K562 (cell line): Measurements from ENCODE around the gene ERCC4. TPM values are rescaled to one million over a fixed set of nuclear protein-coding genes. Genes with fewer than 3 reads are reported as not detected.

ENCODE experiments used
- ATAC-seq: fragments of 200-7000 bp; cut with Tn5 transposase; 3 replicates; pipeline ENCODE4 v1.9.1; 2020; ENCODE audit warnings: moderate library complexity
- BruUV-seq: library from RNA; stranded (reverse); fragments of 400-500 nt; replicated peaks from 2 replicates; lab custom pipeline; 2021; lab: Mats Ljungman, UMichigan
- CTCF ChIA-PET: fragments of 300-600 bp; formaldehyde crosslinking; extraction: SDS; loops from one replicate; lab custom pipeline; 2021; ENCODE audit warnings: low intra/inter-chr PET ratio; lab: Yijun Ruan, JAX
- POLR2A ChIA-PET: fragments of 300-600, 350-650 bp; sonication (Branson Sonifier 250); formaldehyde crosslinking; extraction: SDS; loops from one replicate; lab custom pipeline; 2021; ENCODE audit warnings: antibody characterized with exemption, inconsistent platforms; lab: Yijun Ruan, JAX
- DNase-seq, 4 experiments: peaks; one replicate each; pipeline versions ENCODE4 v3.0.0 to v3.0.0-alpha.2; 2011 to 2018; ENCODE audit warnings: low spot score in 3 of 4, mixed read lengths in 3 of 4; ENCODE audit errors: extremely low read depth in 1 of 4
- FAIRE-seq: peaks from 2 replicates; lab custom pipeline; 2011; peaks lifted over from hg19 to GRCh38; lab: Jason Lieb, UNC
- H2AFZ ChIP-seq: 2 replicates; pipeline ENCODE4 v1.6.0; 2011; ENCODE audit warnings: low read depth, low read length, control low read depth, inconsistent platforms
- H3K27ac ChIP-seq: fragments of 200-600 bp; 3 replicates; pipeline ENCODE4 v1.8.0; 2011; ENCODE audit warnings: low read depth, mild to moderate bottlenecking, control low read depth, inconsistent platforms, low read length, moderate library complexity, mixed read lengths; ENCODE audit errors: extremely low read depth
- H3K27me3 ChIP-seq, 2 experiments: fragments of 300-600 bp in 1 of 2; 2 replicates in 1 of 2; 3 replicates in 1 of 2; pipeline versions ENCODE4 v1.6.0 to v1.8.0; 2011; ENCODE audit warnings: inconsistent platforms in 2 of 2, low read length in 2 of 2, mild to moderate bottlenecking in 1 of 2, mixed read lengths in 1 of 2, moderate library complexity in 1 of 2; ENCODE audit not compliant: control insufficient read depth in 2 of 2, insufficient read depth in 2 of 2
- H3K36me3 ChIP-seq: fragments of 300-600 bp; 3 replicates; pipeline ENCODE4 v1.8.0; 2011; ENCODE audit warnings: mild to moderate bottlenecking, low read length, inconsistent platforms; ENCODE audit not compliant: control insufficient read depth, insufficient read depth
- H3K4me1 ChIP-seq, 2 experiments: fragments of 200-600 bp in 1 of 2; replicated peaks in 1 of 2; 2 replicates in 1 of 2; 3 replicates in 1 of 2; pipeline versions ENCODE4 v1.5.1 to v1.8.0; 2011; ENCODE audit warnings: inconsistent platforms in 2 of 2, low read length in 2 of 2, mild to moderate bottlenecking in 1 of 2, mixed read lengths in 1 of 2, moderate library complexity in 1 of 2; ENCODE audit not compliant: control insufficient read depth in 2 of 2, insufficient read depth in 2 of 2
- H3K4me2 ChIP-seq: 2 replicates; pipeline ENCODE4 v1.6.1; 2011; ENCODE audit warnings: low read length, control low read depth, inconsistent platforms, mixed read lengths; ENCODE audit not compliant: insufficient read depth
- H3K4me3 ChIP-seq: fragments of 200-600 bp; sonication (generic), shearing (Covaris generic); 2 replicates; pipeline ENCODE4 v1.5.1; 2016; ENCODE audit warnings: control low read depth, inconsistent platforms
- H3K79me2 ChIP-seq: fragments of 200-600 bp; 3 replicates; pipeline ENCODE4 v1.8.0; 2011; ENCODE audit warnings: low read length, inconsistent platforms; ENCODE audit not compliant: control insufficient read depth, insufficient read depth
- H3K9ac ChIP-seq, 2 experiments: 2 replicates each; pipeline versions ENCODE4 v1.6.0 to v1.6.1; 2011; ENCODE audit warnings: low read depth in 2 of 2, low read length in 2 of 2, control low read depth in 1 of 2, inconsistent platforms in 1 of 2, mild to moderate bottlenecking in 1 of 2, mixed read lengths in 1 of 2; ENCODE audit not compliant: insufficient read depth in 1 of 2
- H3K9me1 ChIP-seq: one replicate; pipeline ENCODE4 v1.6.0; 2011; ENCODE audit warnings: inconsistent platforms, mild to moderate bottlenecking, low read length, moderate library complexity; ENCODE audit not compliant: control insufficient read depth, insufficient read depth
- H3K9me3 ChIP-seq: replicated peaks from 2 replicates; pipeline ENCODE4 v1.5.1; 2011; ENCODE audit warnings: low read depth, low read length, inconsistent platforms; ENCODE audit not compliant: control insufficient read depth, insufficient read depth
- H4K20me1 ChIP-seq: replicated peaks from 2 replicates; pipeline ENCODE4 v1.6.1; 2011; ENCODE audit warnings: low read length, inconsistent platforms, mixed read lengths; ENCODE audit not compliant: control insufficient read depth, insufficient read depth
- AFF1 ChIP-seq, 2 experiments: fragments of 450-650 bp; IDR thresholded peaks; 2 replicates each; pipeline ENCODE4 v1.6.1; 2018; ENCODE audit warnings: mild to moderate bottlenecking in 2 of 2, low read depth in 1 of 2; ENCODE audit not compliant: partially characterized antibody in 2 of 2
- COPS2 ChIP-seq: fragments of 450-650 bp; conservative IDR thresholded peaks from 2 replicates; pipeline ENCODE4 v1.6.1; 2016; ENCODE audit warnings: mild to moderate bottlenecking, moderate library complexity
- HDAC3 ChIP-seq: fragments of 450-650 bp; IDR thresholded peaks from 2 replicates; pipeline ENCODE4 v1.6.1; 2018; ENCODE audit warnings: borderline replicate concordance, mild to moderate bottlenecking, moderate library complexity; ENCODE audit not compliant: partially characterized antibody
- NR1H2 ChIP-seq: sonication (generic); formaldehyde crosslinking; IDR thresholded peaks from 2 replicates; pipeline ENCODE4 v1.4.0; 2020; ENCODE audit warnings: mild to moderate bottlenecking, missing genetic modification reagents
- PTRF ChIP-seq: fragments of 450-650 bp; IDR thresholded peaks from 2 replicates; pipeline ENCODE4 v1.6.1; 2016; ENCODE audit warnings: mild to moderate bottlenecking, missing genetic modification characterization, missing compliant biosample characterization
- RHOXF2B ChIP-seq: fragments of 250-450 bp; sonication (Bioruptor Pico); conservative IDR thresholded peaks from 2 replicates; pipeline ENCODE4 v1.5.1; 2021
- TAF7 ChIP-seq: fragments of 450-650 bp; IDR thresholded peaks from 2 replicates; pipeline ENCODE4 v1.6.1; 2016; ENCODE audit warnings: missing genetic modification characterization, missing compliant biosample characterization
- ZNF408 ChIP-seq: fragments of 250-450 bp; sonication (Bioruptor Pico); IDR thresholded peaks from 2 replicates; pipeline ENCODE4 v1.4.0; 2020; ENCODE audit warnings: low read depth, mild to moderate bottlenecking, moderate library complexity
- ZNF444 ChIP-seq: fragments of 250-450 bp; sonication (Bioruptor Pico); IDR thresholded peaks from 2 replicates; pipeline ENCODE4 v1.4.0; 2020; ENCODE audit warnings: mild to moderate bottlenecking, moderate library complexity
- WGBS: fragments of 100-300 bp; shearing (Covaris generic); methylation state at CpG from one replicate; pipeline ENCODE4 v1.1.6; 2016; ENCODE audit warnings: low coverage, mixed read lengths; ENCODE audit not compliant: insufficient coverage; ENCODE audit errors: missing lambda C conversion rate; 5-methylcytosine and 5-hydroxymethylcytosine counted together
- in situ Hi-C: fragments of 300-500 bp; cut with MboI; formaldehyde crosslinking; loops from 4 replicates; pipeline ENCODE4 v1.15.0; 2018; ENCODE audit warnings: inconsistent platforms, mixed read lengths
- intact Hi-C: fragments of 100-400 bp; cut with micrococcal nuclease; formaldehyde crosslinking; loops from 2 replicates; pipeline ENCODE4 v1.14.2; 2022
- polyA plus RNA-seq, 8 experiments: library from polyadenylated mRNA; depleted of rRNA in 4 of 8; stranded (reverse) in 5 of 8; unstranded in 3 of 8; fragments of >200 nt; fragmentation: Nextera tagmentation in 2 of 8; fragmentation: Illumina TruSeq in 1 of 8; extraction: Ambion mirVana in 2 of 8; extraction: Trizol in 1 of 8; gene quantifications; 2 replicates each; pipeline versions ENCODE4 v1.2.1 to v1.2.3, GENCODE V29; 2011 to 2014; ENCODE audit warnings: inconsistent platforms in 1 of 8, missing spikeins in 1 of 8
- total RNA-seq, 7 experiments: library from RNA; depleted of rRNA in 6 of 7; stranded (reverse); fragments of >200 nt in 6 of 7; fragmentation: Illumina TruSeq in 2 of 7; extraction: Trizol in 2 of 7; gene quantifications; 2 replicates each; pipeline versions ENCODE4 v1.2.1 to v1.2.3, GENCODE V29; 2011 to 2021; ENCODE audit warnings: low replicate concordance in 1 of 7

ERCC4 gene
- total and polyA plus RNA-seq, 9 of the 15 experiments (the other 6 are each of a cell fraction or from before 2014, with no cell fraction given): 3.7 to 10.5 (median 6.0) TPM

- 15% methylated on average over 2 of the region's 2 CpGs for WGBS
- CTCF ChIA-PET: no interaction called here
- no TSS peak for BruUV-seq
Observed at GRCh38 chr16:13953501-13953900, 33.5 kb downstream of the ERCC4 start.

More at GRCh38 chr16:13953501-13953900, 33.5 kb downstream of the ERCC4 start:
- Histone ChIP-seq H3K4me2 (no peak overlapping the region), H3K4me1 (peaks cover 0 to 16% of the 10 kb centered on the region in 2 experiments; a peak in 3 of 5 replicates), H3K9me3 (no peaks in the 10 kb centered on the region), H3K27me3 (peaks cover 5 to 11% of the 10 kb centered on the region in 2 experiments; a peak in 4 of 5 replicates), H4K20me1 (no peaks in the 10 kb centered on the region; the same call in 1 of the 2 replicates), H3K36me3 (peaks cover 2% of the 10 kb centered on the region; the same call in 1 of the 3 replicates), H3K27ac (no peak overlapping the region), H3K79me2 (no peaks in the 10 kb centered on the region), H3K9ac (no peak overlapping the region), H2AFZ (no peak overlapping the region), H3K9me1 (no peaks in the 10 kb centered on the region), H3K4me3 (no peak overlapping the region)
- no peak for ATAC-seq
- intact Hi-C loops (no loop called here), in situ Hi-C loops (no loop called here)
- TF ChIP-seq HDAC3 (no peak), AFF1 (IDR thresholded peaks at IDR 0.05; ENCODE audit: low read depth in 1 of 2, partially characterized antibody in 2 of 2) (no peak), NR1H2 (CRISPR knock-in tag) (no peak), ZNF444 (no peak), ZNF408 (CRISPR knock-in tag) (no peak), COPS2 (no peak), TAF7 (no peak), RHOXF2B (CRISPR knock-in tag) (no peak), PTRF (no peak)
- DNase-seq: no peak
- POLR2A ChIA-PET: no interaction called here
- FAIRE-seq: no peak
